Measurements from ENCODE around the gene MYMK. TPM values are rescaled to one million over a fixed set of nuclear protein-coding genes. Genes with fewer than 3 reads are reported as not detected.

MYMK gene
- total and polyA plus RNA-seq, 7 experiments from 2014 or later: not detected

- Mint-ChIP-seq H3K36me3 (peaks cover 0 to 3% (median 0%) of the 10 kb centered on the region in 5 donors), H3K4me1 (peaks cover 7 to 37% (median 27%) of the 10 kb centered on the region in 7 donors), H3K27me3 (peaks cover 0 to 10% (median 0%) of the 10 kb centered on the region in 5 donors), H3K27ac (peak overlapping the region in 7 of 9 donors; percentile 91 to 99 (median 96)), H3K9me3 (peaks cover 0 to 8% (median 3%) of the 10 kb centered on the region in 11 donors), H3K4me3 (peak overlapping the region in 1 of 10 donors; percentile 38)
- POLR2A ChIA-PET: interaction anchor here (0.7 kb wide), 1 partner anchor 192 kb away, joined by 3 read pairs; no protein-coding TSS in a partner anchor
- CTCF ChIA-PET: interaction anchor here (0.8 kb wide), 1 partner anchor 89 kb away, joined by 3 read pairs; no protein-coding TSS in a partner anchor
- intact Hi-C loops (cut with micrococcal nuclease): no loop called here
- Histone ChIP-seq H3K27ac (ENCODE audit: low read depth, low read length) (peak overlapping the region; percentile 69), H3K36me3 (ENCODE audit: control insufficient read depth in 2 of 3, insufficient read depth in 3 of 3, low read length in 3 of 3) (no peaks in the 10 kb centered on the region), H3K4me1 (ENCODE audit: control insufficient read depth in 2 of 2, insufficient read depth in 2 of 2, low read length in 2 of 2) (peaks cover 4 to 31% of the 10 kb centered on the region in 2 donors), H3K4me3 (ENCODE audit: low read length) (no peak overlapping the region), H3K27me3 (ENCODE audit: control insufficient read depth in 2 of 2, insufficient read depth in 2 of 2, low read length in 2 of 2) (no peaks in the 10 kb centered on the region), H3K9me3 (ENCODE audit: control insufficient read depth in 2 of 3, low read length in 3 of 3) (no peaks in the 10 kb centered on the region)
- DNase-seq (no peak), ATAC-seq (no peak)
These were observed 17.4 kb downstream of the MYMK start for GRCh38 chr9:133507246-133507965.

DNA sequence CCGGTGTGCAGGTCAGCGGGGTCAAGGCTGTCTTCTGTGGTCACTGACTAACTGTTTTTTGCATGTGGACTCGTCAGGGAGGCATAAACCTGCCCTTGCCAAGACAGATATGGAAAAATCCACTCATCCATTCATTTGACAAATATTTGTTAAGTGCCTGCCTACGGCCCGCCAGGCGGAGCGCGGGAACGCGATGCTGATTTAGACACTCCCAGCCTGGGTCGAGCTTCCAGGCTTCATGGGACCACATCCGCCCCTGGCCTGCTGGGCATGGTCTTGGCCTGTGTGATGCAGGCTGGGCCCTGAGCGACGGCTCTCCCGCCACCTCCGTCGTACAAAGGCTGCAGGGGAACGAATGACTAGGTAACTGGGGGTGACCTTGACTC is 18.1 kb downstream of the MYMK start:
- peaks cover 7 to 37% (median 27%) of the 10 kb centered on the region in 7 donors for H3K4me1 Mint-ChIP-seq
- ChIA-PET POLR2A (no interaction called here), CTCF (no interaction called here)
- intact Hi-C loops (cut with micrococcal nuclease): no loop called here
- H3K9me3 ChIP-seq (ENCODE audit: control insufficient read depth in 2 of 3, low read length in 3 of 3): peaks cover 0 to 2% (median 0%) of the 10 kb centered on the region in 3 experiments
- H3K4me1 ChIP-seq (ENCODE audit: control insufficient read depth in 2 of 2, insufficient read depth in 2 of 2, low read length in 2 of 2): peaks cover 4 to 31% of the 10 kb centered on the region in 2 donors
- peaks cover 0 to 15% (median 10%) of the 10 kb centered on the region in 11 donors for H3K9me3 Mint-ChIP-seq
- H3K27me3 ChIP-seq (ENCODE audit: control insufficient read depth in 2 of 2, insufficient read depth in 2 of 2, low read length in 2 of 2): no peaks in the 10 kb centered on the region
- no peak overlapping the region for H3K4me3 Mint-ChIP-seq
- peak overlapping the region in 1 of 9 donors; percentile 99 for H3K27ac Mint-ChIP-seq
- ATAC-seq: no peak
- peaks cover 0 to 12% (median 0%) of the 10 kb centered on the region in 5 donors for H3K27me3 Mint-ChIP-seq
- no peak overlapping the region for H3K4me3 ChIP-seq (ENCODE audit: low read length)
- peaks cover 0 to 10% (median 0%) of the 10 kb centered on the region in 5 donors for H3K36me3 Mint-ChIP-seq
- no peak for DNase-seq
- no peak overlapping the region for H3K27ac ChIP-seq (ENCODE audit: low read depth, low read length)
- H3K36me3 ChIP-seq (ENCODE audit: control insufficient read depth in 2 of 3, insufficient read depth in 3 of 3, low read length in 3 of 3): no peaks in the 10 kb centered on the region

GRCh38 chr9:133505901-133506652 is 18.7 kb downstream of the MYMK start:
- peak overlapping the region in 1 of 9 donors; percentile 99 for H3K27ac Mint-ChIP-seq
- H3K4me1 Mint-ChIP-seq: peaks cover 7 to 37% (median 27%) of the 10 kb centered on the region in 7 donors
- DNase-seq (no peak), ATAC-seq (no peak)
- peaks cover 0 to 20% (median 13%) of the 10 kb centered on the region in 11 donors for H3K9me3 Mint-ChIP-seq
- intact Hi-C loops (cut with micrococcal nuclease): no loop called here
- H3K4me1 ChIP-seq (ENCODE audit: control insufficient read depth in 2 of 2, insufficient read depth in 2 of 2, low read length in 2 of 2): peaks cover 4 to 31% of the 10 kb centered on the region in 2 donors
- no peak overlapping the region for H3K27ac ChIP-seq (ENCODE audit: low read depth, low read length)
- ChIA-PET POLR2A (no interaction called here), CTCF (no interaction called here)
- H3K4me3 ChIP-seq (ENCODE audit: low read length): no peak overlapping the region
- no peak overlapping the region for H3K4me3 Mint-ChIP-seq
- peaks cover 0 to 7% (median 0%) of the 10 kb centered on the region in 3 experiments for H3K9me3 ChIP-seq (ENCODE audit: control insufficient read depth in 2 of 3, low read length in 3 of 3)
- no peaks in the 10 kb centered on the region for H3K27me3 ChIP-seq (ENCODE audit: control insufficient read depth in 2 of 2, insufficient read depth in 2 of 2, low read length in 2 of 2)
- no peaks in the 10 kb centered on the region for H3K36me3 ChIP-seq (ENCODE audit: control insufficient read depth in 2 of 3, insufficient read depth in 3 of 3, low read length in 3 of 3)
- peaks cover 0 to 16% (median 4%) of the 10 kb centered on the region in 5 donors for H3K36me3 Mint-ChIP-seq
- peaks cover 0 to 12% (median 0%) of the 10 kb centered on the region in 5 donors for H3K27me3 Mint-ChIP-seq

DNA sequence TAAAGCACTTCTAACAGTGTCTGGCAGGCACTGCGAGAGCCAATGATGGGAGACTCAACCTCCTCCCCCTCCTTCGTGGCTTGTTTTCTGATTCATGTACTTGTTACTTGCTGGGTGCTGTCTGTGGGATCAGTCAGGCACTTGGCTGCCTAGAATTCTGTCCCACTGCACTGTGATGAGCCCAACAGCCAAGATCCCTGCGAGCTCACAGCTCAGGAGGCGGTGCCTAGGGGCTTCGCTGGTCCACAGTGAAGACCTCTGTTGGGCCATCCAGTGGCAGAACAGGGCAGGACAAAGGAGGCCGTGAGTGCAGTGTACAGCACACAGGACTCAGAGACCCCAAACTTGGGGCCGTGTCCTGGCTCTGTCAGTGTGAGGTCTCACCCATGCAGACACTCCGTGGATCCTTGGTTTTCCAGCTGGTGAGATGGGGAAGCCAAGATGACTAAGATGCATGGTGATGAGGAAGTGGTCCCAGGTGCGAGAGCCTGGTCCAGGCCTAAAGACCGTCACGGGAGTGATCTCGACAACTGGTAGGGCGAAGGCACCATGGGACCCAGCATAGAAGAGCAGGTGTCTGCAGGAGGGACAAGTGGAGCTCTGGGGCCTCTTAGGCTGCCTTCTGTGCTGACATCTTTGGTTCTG is 19.5 kb downstream of the MYMK start:
- H3K4me3 ChIP-seq (ENCODE audit: low read length): no peak overlapping the region
- Mint-ChIP-seq H3K4me1 (peaks cover 7 to 33% (median 23%) of the 10 kb centered on the region in 7 donors), H3K27me3 (peaks cover 0 to 12% (median 0%) of the 10 kb centered on the region in 5 donors), H3K36me3 (peaks cover 0 to 17% (median 4%) of the 10 kb centered on the region in 5 donors), H3K27ac (peak overlapping the region in 2 of 9 donors; percentile 22 to 32), H3K9me3 (peaks cover 0 to 22% (median 16%) of the 10 kb centered on the region in 11 donors), H3K4me3 (no peak overlapping the region)
- intact Hi-C loops (cut with micrococcal nuclease): no loop called here
- no peak for ATAC-seq
- H3K27ac ChIP-seq (ENCODE audit: low read depth, low read length): no peak overlapping the region
- no peak for DNase-seq
- H3K36me3 ChIP-seq (ENCODE audit: control insufficient read depth in 2 of 3, insufficient read depth in 3 of 3, low read length in 3 of 3): no peaks in the 10 kb centered on the region
- H3K9me3 ChIP-seq (ENCODE audit: control insufficient read depth in 2 of 3, low read length in 3 of 3): peaks cover 0 to 8% (median 0%) of the 10 kb centered on the region in 3 experiments
- H3K4me1 ChIP-seq (ENCODE audit: control insufficient read depth in 2 of 2, insufficient read depth in 2 of 2, low read length in 2 of 2): peaks cover 4 to 31% of the 10 kb centered on the region in 2 donors
- no peaks in the 10 kb centered on the region for H3K27me3 ChIP-seq (ENCODE audit: control insufficient read depth in 2 of 2, insufficient read depth in 2 of 2, low read length in 2 of 2)
- ChIA-PET CTCF (interaction anchor here (0.6 kb wide), 1 partner anchor 358 kb away, joined by 3 read pairs; no protein-coding TSS in a partner anchor), POLR2A (no interaction called here)

DNA sequence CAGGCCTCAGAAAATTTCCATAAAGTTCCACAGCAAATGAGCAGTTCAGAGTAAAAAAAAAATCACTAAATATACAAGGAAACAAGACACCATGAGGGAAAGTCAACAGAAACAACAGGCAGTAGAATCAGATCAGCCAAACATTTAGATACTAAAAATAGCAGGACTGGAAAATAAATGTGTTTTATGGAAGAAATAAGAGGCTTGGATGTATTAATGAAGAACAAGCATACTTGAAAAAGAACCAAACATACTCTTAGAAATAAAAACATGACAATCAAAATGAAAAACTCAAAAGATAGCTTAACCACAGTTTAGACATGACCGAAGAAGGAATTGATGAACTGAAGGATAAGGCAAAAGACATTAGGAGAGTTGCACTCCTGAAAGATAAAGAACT is 22.6 kb downstream of the MYMK start:
- Mint-ChIP-seq H3K36me3 (peaks cover 0 to 17% (median 4%) of the 10 kb centered on the region in 5 donors), H3K27me3 (peaks cover 0 to 10% (median 0%) of the 10 kb centered on the region in 5 donors), H3K4me3 (no peak overlapping the region), H3K9me3 (peaks cover 4 to 24% (median 16%) of the 10 kb centered on the region in 11 donors), H3K27ac (no peak overlapping the region), H3K4me1 (peaks cover 0 to 1% (median under 1%) of the 10 kb centered on the region in 7 donors)
- ATAC-seq (no peak), DNase-seq (no peak)
- Histone ChIP-seq H3K36me3 (ENCODE audit: control insufficient read depth in 2 of 3, insufficient read depth in 3 of 3, low read length in 3 of 3) (no peaks in the 10 kb centered on the region), H3K4me3 (ENCODE audit: low read length) (no peak overlapping the region), H3K9me3 (ENCODE audit: control insufficient read depth in 2 of 3, low read length in 3 of 3) (peaks cover 0 to 8% (median 0%) of the 10 kb centered on the region in 3 experiments), H3K27me3 (ENCODE audit: control insufficient read depth in 2 of 2, insufficient read depth in 2 of 2, low read length in 2 of 2) (no peaks in the 10 kb centered on the region), H3K27ac (ENCODE audit: low read depth, low read length) (no peak overlapping the region), H3K4me1 (ENCODE audit: control insufficient read depth in 2 of 2, insufficient read depth in 2 of 2, low read length in 2 of 2) (no peaks in the 10 kb centered on the region)
- intact Hi-C loops (cut with micrococcal nuclease): no loop called here
- ChIA-PET CTCF (no interaction called here), POLR2A (no interaction called here)

DNA sequence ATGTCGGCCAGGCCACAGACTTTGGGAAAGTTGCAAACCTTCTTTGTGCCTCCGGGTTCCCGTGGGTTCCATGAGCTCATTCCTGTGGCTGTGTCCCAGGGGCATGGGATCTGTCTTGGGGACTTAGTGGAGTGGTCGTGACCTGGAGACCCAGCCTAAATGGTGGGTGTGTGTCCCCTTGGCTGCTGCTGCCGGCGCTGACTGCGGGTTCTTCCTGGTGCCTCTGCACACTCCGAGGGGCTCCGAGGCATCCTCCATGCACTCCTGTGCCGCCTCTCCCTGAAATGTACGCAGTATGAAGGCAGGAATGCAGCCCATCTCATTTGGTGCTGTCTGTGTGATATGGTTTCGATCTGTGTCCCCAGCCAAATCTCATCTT is 24.9 kb downstream of the MYMK start:
- peaks cover 0 to 8% (median 0%) of the 10 kb centered on the region in 3 experiments for H3K9me3 ChIP-seq (ENCODE audit: control insufficient read depth in 2 of 3, low read length in 3 of 3)
- H3K27me3 ChIP-seq (ENCODE audit: control insufficient read depth in 2 of 2, insufficient read depth in 2 of 2, low read length in 2 of 2): no peaks in the 10 kb centered on the region
- Mint-ChIP-seq H3K27ac (no peak overlapping the region), H3K4me1 (no peaks in the 10 kb centered on the region), H3K27me3 (peaks cover 0 to 10% (median 0%) of the 10 kb centered on the region in 5 donors), H3K36me3 (peaks cover 0 to 17% (median 4%) of the 10 kb centered on the region in 5 donors), H3K9me3 (peaks cover 4 to 24% (median 16%) of the 10 kb centered on the region in 11 donors), H3K4me3 (no peak overlapping the region)
- no peaks in the 10 kb centered on the region for H3K4me1 ChIP-seq (ENCODE audit: control insufficient read depth in 2 of 2, insufficient read depth in 2 of 2, low read length in 2 of 2)
- no peak for ATAC-seq
- no peak for DNase-seq
- POLR2A ChIA-PET: interaction anchor here (0.6 to 1.9 kb wide), 3 partner anchors 9 to 636 kb away, joined by 3 to 5 read pairs (median 4); partner anchors contain the start of gene WDR5
- H3K36me3 ChIP-seq (ENCODE audit: control insufficient read depth in 2 of 3, insufficient read depth in 3 of 3, low read length in 3 of 3): no peaks in the 10 kb centered on the region
- intact Hi-C loops (cut with micrococcal nuclease): no loop called here
- no peak overlapping the region for H3K27ac ChIP-seq (ENCODE audit: low read depth, low read length)
- no peak overlapping the region for H3K4me3 ChIP-seq (ENCODE audit: low read length)
- CTCF ChIA-PET: interaction anchor here (0.6 to 1.3 kb wide), 3 partner anchors 11 to 110 kb away, joined by 3 to 5 read pairs (median 3); no protein-coding TSS in a partner anchor
